ENCODE results near the gene AOC1. TPM values are rescaled to one million over a fixed set of nuclear protein-coding genes. Genes with fewer than 3 reads are reported as not detected.

The AOC1 gene
- total RNA-seq, 1 donor from 2014 or later, result not detected

GRCh38 chr7:150901160-150902035, 49.1 kb downstream of the AOC1 start:
- H3K4me1 Mint-ChIP-seq, result peaks cover 26% of the 10 kb centered on the region
- no peaks in the 10 kb centered on the region for H3K36me3 Mint-ChIP-seq (ENCODE audit: low read depth)
- peaks cover 15% of the 10 kb centered on the region for H3K27me3 Mint-ChIP-seq (ENCODE audit: low read depth)
- no peaks in the 10 kb centered on the region for H3K9me3 Mint-ChIP-seq
- DNase-seq (ENCODE audit: low read depth, low spot score), result no peak
- no peak overlapping the region for H3K4me3 Mint-ChIP-seq
- no peak for TF ChIP-seq CTCF (conservative IDR thresholded peaks at IDR 0.05)
- no peak overlapping the region for H3K27ac Mint-ChIP-seq (ENCODE audit: unreplicated experiment)

- Mint-ChIP-seq H3K36me3 (ENCODE audit: low read depth) (no peaks in the 10 kb centered on the region), H3K9me3 (no peaks in the 10 kb centered on the region), H3K27ac (ENCODE audit: unreplicated experiment) (peak overlapping the region; percentile 8), H3K4me1 (peaks cover 26% of the 10 kb centered on the region), H3K4me3 (no peak overlapping the region), H3K27me3 (ENCODE audit: low read depth) (peaks cover 10% of the 10 kb centered on the region)
- no peak for TF ChIP-seq CTCF (conservative IDR thresholded peaks at IDR 0.05)
- no peak for DNase-seq (ENCODE audit: low read depth, low spot score)
Observed at GRCh38 chr7:150902078-150903033, 50.0 kb downstream of the AOC1 start.

GRCh38 chr7:150903606-150904005, 51.3 kb downstream of the AOC1 start:
- peaks cover 3% of the 10 kb centered on the region for H3K27me3 Mint-ChIP-seq (ENCODE audit: low read depth)
- H3K9me3 Mint-ChIP-seq, result no peaks in the 10 kb centered on the region

GRCh38 chr7:150904011-150904909, 51.9 kb downstream of the AOC1 start:
- Mint-ChIP-seq H3K4me3 (no peak overlapping the region), H3K4me1 (peaks cover 20% of the 10 kb centered on the region), H3K9me3 (no peaks in the 10 kb centered on the region), H3K27me3 (ENCODE audit: low read depth) (peaks cover 3% of the 10 kb centered on the region), H3K36me3 (ENCODE audit: low read depth) (no peaks in the 10 kb centered on the region), H3K27ac (ENCODE audit: unreplicated experiment) (no peak overlapping the region)
- no peak for DNase-seq (ENCODE audit: low read depth, low spot score)
- TF ChIP-seq CTCF (conservative IDR thresholded peaks at IDR 0.05), result no peak

More at GRCh38 chr7:150903606-150904005, 51.3 kb downstream of the AOC1 start:
- no peak overlapping the region for H3K4me3 Mint-ChIP-seq
- peaks cover 23% of the 10 kb centered on the region for H3K4me1 Mint-ChIP-seq
- TF ChIP-seq CTCF (conservative IDR thresholded peaks at IDR 0.05), result no peak
- H3K27ac Mint-ChIP-seq (ENCODE audit: unreplicated experiment), result no peak overlapping the region
- no peak for DNase-seq (ENCODE audit: low read depth, low spot score)
- H3K36me3 Mint-ChIP-seq (ENCODE audit: low read depth), result no peaks in the 10 kb centered on the region

- H3K4me1 Mint-ChIP-seq, result peaks cover 5% of the 10 kb centered on the region
- no peaks in the 10 kb centered on the region for H3K36me3 Mint-ChIP-seq (ENCODE audit: low read depth)
- peaks cover 6% of the 10 kb centered on the region for H3K27me3 Mint-ChIP-seq (ENCODE audit: low read depth)
- no peak overlapping the region for H3K27ac Mint-ChIP-seq (ENCODE audit: unreplicated experiment)
- H3K4me3 Mint-ChIP-seq, result no peak overlapping the region
- DNase-seq (ENCODE audit: low read depth, low spot score), result no peak
- no peaks in the 10 kb centered on the region for H3K9me3 Mint-ChIP-seq
- TF ChIP-seq CTCF (conservative IDR thresholded peaks at IDR 0.05), result no peak
Observed at GRCh38 chr7:150908173-150908572, 55.9 kb downstream of the AOC1 start.

Measured in neural crest cell (in vitro differentiated cells).